HFF-Myc (cell line): ENCODE data around the gene CHAC1.
"Not testable (repeated sequence)": the region's sequence is repeated elsewhere in the genome, so short reads cannot be mapped to it uniquely, and the experiment has no call there.

Experiments used
- DNase-seq: peaks from one replicate; pipeline ENCODE4 v3.0.0-alpha.2; 2011; ENCODE audit warnings: low read depth; ENCODE audit errors: extremely low read depth
- H3K4me3 ChIP-seq: replicated peaks from 2 replicates; pipeline ENCODE4 v1.5.1; 2011; ENCODE audit warnings: low read depth, mild to moderate bottlenecking, control low read depth, low read length
- TF ChIP-seq, protein P1 (sequence below): IDR thresholded peaks from 2 replicates; pipeline ENCODE4 v1.5.1; 2012; ENCODE audit warnings: mild to moderate bottlenecking, low read depth, low read length, control low read depth; ENCODE audit errors: missing control alignments

Gene CHAC1

DNA sequence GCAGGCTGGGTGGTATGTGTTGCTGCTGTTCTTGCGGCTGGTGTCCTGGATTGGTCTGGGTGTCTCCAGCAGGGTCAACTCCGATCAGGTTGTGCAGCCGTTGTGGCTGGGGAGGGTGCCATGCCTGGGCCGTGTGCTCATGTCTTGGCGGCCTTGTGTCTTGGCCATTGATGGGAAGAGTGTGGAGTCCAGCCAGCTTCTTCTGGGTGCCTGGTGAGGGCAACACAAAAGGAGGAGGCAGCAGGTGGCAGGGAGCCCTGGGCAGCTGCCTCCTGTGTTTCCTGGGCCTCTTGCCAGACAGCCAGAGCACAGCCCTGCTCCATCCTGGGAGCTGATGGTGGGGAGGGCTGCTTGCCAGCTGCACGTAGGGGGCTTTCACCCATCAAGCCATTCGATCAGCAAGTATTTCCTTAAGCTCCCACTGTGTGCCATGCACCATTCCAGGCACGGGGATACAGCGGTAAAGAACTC lies 4.3 kb downstream of the CHAC1 start:
- DNase-seq: no peak
- TF ChIP-seq, protein P1, sequence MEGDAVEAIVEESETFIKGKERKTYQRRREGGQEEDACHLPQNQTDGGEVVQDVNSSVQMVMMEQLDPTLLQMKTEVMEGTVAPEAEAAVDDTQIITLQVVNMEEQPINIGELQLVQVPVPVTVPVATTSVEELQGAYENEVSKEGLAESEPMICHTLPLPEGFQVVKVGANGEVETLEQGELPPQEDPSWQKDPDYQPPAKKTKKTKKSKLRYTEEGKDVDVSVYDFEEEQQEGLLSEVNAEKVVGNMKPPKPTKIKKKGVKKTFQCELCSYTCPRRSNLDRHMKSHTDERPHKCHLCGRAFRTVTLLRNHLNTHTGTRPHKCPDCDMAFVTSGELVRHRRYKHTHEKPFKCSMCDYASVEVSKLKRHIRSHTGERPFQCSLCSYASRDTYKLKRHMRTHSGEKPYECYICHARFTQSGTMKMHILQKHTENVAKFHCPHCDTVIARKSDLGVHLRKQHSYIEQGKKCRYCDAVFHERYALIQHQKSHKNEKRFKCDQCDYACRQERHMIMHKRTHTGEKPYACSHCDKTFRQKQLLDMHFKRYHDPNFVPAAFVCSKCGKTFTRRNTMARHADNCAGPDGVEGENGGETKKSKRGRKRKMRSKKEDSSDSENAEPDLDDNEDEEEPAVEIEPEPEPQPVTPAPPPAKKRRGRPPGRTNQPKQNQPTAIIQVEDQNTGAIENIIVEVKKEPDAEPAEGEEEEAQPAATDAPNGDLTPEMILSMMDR: no peak
- no peak overlapping the region for H3K4me3 ChIP-seq

DNA sequence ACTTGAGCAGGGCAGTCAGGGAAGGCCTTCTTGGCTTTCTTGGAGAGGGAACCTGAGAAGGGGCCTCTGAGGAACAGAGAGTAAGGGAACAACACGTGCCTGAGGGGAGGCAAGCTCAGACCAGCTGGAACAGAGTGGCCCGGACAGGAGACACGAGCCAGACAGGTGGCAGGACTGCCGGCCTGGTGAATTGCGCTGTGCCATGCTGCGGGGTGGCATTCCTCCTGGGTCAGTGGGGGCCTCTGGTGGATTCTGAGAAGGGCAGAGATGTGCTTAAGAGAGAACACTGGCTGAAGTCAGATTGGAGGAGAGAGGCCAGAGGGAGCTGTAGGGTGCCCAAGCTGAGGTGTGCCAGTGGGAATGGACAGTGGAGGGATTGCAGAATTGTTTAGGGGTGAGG lies 4.9 kb downstream of the CHAC1 start:
- no peak for DNase-seq
- H3K4me3 ChIP-seq: no peak overlapping the region
- TF ChIP-seq, protein P1: no peak

DNA sequence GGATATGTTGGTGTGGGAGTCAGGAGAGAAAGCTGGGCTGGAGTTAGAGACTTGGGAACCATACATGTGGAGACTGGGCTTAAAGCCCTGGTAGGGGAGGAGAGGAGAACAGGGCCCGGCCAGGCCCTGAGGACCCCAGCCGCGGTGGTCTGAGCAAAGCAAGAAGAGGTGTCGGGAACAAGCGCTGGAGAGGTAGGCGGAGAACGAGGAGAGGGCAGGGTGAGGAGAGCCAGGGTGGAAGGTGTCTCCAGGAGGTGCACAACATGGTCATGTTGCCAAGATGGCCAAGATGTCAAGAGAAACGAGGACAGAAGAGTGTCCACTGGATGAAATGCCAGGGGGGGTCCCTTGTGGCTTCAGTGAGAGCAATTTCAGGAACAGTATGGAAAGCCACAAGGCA lies 5.5 kb downstream of the CHAC1 start:
- no peak for DNase-seq
- TF ChIP-seq, protein P1: no peak
- no peak overlapping the region for H3K4me3 ChIP-seq

DNA sequence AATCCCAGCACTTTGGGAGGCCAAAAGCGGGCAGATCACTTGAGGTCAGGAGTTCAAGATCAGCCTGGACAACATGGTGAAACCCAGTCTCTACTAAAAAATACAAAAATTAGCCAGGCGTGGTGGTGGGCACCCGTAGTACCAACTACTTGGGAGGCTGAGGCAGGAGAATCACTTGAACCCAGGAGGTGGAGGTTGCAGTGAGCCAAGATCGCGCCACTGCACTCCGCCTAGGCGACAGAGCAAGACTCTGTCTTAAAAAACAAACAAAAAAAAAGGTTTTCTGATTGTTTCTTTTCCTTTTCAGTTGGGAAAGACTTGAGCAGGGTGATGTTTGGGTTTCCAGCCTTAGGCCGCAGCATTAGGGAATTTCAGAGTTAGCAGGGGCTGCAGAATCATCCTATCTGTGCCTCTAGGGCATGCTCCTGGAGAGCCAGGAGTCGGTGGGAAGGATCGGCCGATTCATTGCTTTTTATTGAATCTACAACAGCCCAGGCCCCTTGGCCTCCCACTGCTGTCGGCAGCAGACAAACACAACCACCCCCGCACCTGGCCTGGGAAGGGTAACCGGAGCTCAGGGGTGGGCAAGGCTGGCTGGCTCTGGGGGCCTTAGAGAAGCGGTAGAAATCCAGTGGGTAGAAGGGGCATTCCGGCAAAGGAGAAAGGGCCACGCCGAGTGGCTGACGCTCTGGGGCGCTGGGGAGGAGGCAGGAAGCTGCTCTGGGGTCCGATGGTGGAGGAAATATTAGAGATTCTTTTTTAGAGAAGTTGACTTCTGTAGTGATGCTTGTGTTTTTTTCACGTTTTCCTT lies 6.3 kb downstream of the CHAC1 start:
- TF ChIP-seq, protein P1: no peak
- no peak overlapping the region for H3K4me3 ChIP-seq
- no peak for DNase-seq

DNA sequence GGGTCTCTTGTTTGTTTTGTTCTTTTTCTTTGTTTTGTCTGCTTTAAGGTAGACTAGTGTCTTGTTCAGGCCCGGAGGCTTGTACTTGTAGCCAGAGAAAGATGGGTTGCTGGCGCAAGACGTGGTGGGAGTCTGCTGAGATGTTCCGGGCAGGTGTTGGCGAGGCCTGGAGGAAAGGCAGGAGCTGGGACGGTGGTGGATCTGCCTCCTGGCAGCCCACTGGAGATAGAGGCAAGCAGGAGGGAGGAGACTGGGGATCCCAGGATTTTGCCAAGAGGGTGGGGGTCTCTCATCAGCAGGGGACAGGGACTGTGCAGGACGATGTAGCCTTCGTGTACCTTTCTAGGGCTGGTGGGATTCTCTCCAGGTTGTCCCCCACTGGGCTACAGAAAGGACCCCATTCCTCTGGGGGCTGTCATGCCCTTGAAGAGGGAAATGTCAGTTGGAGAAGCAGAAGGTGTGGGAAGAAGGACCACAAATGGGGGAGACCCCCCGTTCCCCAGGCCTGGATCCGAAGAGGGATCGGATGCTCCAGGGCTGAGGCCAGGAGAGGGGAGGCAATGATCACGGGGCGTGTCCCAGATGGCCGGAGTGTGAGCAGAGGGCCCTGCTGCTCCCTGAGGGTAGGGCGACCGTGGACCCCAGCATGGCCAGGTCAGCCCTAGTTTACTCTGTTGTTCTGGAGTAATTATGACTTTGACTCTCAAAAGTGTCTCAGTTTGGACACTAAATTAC lies 7.0 kb downstream of the CHAC1 start:
- H3K4me3 ChIP-seq: no peak overlapping the region
- TF ChIP-seq, protein P1: no peak
- DNase-seq: no peak

DNA sequence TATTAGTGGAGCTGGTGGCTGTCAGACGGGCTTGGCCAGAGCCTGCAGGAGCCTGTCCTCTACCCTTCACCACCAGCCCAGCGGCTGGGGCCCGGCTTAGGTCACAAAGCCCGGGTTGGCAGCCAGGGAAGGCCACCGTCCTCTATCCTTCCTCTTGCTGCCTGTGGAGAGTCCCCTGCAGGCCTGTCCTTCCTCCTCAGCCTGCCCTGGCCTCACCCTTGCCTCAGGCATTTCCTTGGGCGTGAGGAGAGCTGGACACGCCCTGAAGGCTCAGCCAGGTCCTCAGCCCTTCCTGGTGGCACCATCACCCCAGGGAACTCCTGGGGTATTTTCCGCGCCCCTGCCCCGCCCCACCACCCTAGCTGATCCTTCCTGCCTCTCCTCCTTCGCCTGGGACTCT lies 7.7 kb downstream of the CHAC1 start:
- no peak for DNase-seq
- TF ChIP-seq, protein P1: no peak
- no peak overlapping the region for H3K4me3 ChIP-seq

DNA sequence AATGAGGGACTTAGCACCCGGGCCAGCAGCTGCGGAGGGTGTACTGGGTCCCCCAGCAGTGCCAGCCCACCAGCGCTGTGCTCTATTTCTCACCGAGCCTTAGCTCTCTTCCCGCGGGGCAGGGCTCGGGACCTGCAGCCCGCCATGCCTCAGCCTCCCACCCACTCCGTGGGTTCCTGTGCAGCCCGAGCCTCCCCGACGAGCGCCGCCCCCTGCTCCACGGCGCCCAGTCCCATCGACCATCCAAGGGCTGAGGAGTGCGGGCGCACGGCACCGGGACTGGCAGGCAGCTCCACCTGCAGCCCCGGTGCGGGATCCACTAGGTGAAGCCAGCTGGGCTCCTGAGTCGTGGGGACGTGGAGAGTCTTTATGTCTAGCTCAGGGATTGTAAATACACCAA lies 8.5 kb downstream of the CHAC1 start:
- DNase-seq, H3K4me3 ChIP-seq: not testable (repeated sequence)

DNA sequence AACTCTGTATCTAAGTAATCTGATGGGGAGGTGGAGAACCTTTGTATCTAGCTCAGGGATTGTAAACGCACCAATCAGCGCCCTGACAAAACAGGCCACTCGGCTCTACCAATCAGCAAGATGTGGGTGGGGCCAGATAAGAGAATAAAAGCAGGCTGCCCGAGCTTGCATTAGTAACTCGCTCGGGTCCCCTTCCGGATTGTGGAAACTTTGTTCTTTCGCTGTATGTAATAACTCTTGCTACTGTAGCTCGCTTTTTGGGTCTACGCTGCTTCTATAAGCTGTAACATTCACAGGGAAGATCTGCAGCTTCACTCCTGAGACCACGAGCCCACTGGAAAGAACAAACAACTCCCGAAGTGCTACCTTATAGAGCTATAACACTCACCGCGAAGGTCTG lies 9.0 kb downstream of the CHAC1 start:
- not testable (repeated sequence) for DNase-seq, H3K4me3 ChIP-seq
